Measurements from ENCODE around the gene NKX2-8.

- TF ChIP-seq POLR2A (IDR thresholded peaks at IDR 0.05; ENCODE audit: low read depth) (no peak), EP300 (IDR thresholded peaks at IDR 0.05) (no peak), CTCF (IDR thresholded peaks at IDR 0.05) (no peak)
Measured at GRCh38 chr14:36555998-36556743, 26.2 kb downstream of the NKX2-8 start.

All from esophagus muscularis mucosa (tissue), 4 donors.